WI38 (cell line): ENCODE results near the gene SLX4IP.

ENCODE experiments used
- H3K4me3 ChIP-seq: 2 replicates; pipeline ENCODE4 v1.5.1; 2011; ENCODE audit warnings: low read depth, mild to moderate bottlenecking, control low read depth, low read length
- TF ChIP-seq, protein P1 (sequence below): IDR thresholded peaks from 2 replicates; pipeline ENCODE4 v1.5.1; 2012; ENCODE audit warnings: low read depth, mild to moderate bottlenecking, control low read depth, low read length

The SLX4IP gene

GRCh38 chr20:10466855-10467254, 31.8 kb downstream of the SLX4IP start:
- TF ChIP-seq, protein P1, sequence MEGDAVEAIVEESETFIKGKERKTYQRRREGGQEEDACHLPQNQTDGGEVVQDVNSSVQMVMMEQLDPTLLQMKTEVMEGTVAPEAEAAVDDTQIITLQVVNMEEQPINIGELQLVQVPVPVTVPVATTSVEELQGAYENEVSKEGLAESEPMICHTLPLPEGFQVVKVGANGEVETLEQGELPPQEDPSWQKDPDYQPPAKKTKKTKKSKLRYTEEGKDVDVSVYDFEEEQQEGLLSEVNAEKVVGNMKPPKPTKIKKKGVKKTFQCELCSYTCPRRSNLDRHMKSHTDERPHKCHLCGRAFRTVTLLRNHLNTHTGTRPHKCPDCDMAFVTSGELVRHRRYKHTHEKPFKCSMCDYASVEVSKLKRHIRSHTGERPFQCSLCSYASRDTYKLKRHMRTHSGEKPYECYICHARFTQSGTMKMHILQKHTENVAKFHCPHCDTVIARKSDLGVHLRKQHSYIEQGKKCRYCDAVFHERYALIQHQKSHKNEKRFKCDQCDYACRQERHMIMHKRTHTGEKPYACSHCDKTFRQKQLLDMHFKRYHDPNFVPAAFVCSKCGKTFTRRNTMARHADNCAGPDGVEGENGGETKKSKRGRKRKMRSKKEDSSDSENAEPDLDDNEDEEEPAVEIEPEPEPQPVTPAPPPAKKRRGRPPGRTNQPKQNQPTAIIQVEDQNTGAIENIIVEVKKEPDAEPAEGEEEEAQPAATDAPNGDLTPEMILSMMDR: no peak
- H3K4me3 ChIP-seq: no peak overlapping the region

- no peak overlapping the region for H3K4me3 ChIP-seq
- TF ChIP-seq, protein P1: no peak
Observed at GRCh38 chr20:10467681-10468339, 32.7 kb downstream of the SLX4IP start.

GRCh38 chr20:10468340-10468845, 33.3 kb downstream of the SLX4IP start:
- TF ChIP-seq, protein P1: no peak
- H3K4me3 ChIP-seq: no peak overlapping the region

GRCh38 chr20:10469056-10469455, 34.0 kb downstream of the SLX4IP start:
- no peak overlapping the region for H3K4me3 ChIP-seq
- TF ChIP-seq, protein P1: no peak

- TF ChIP-seq, protein P1: peak; percentile 43
- no peak overlapping the region for H3K4me3 ChIP-seq
Observed at GRCh38 chr20:10469599-10469998, 34.5 kb downstream of the SLX4IP start.

GRCh38 chr20:10470276-10470675, 35.2 kb downstream of the SLX4IP start:
- no peak overlapping the region for H3K4me3 ChIP-seq
- TF ChIP-seq, protein P1: no peak

GRCh38 chr20:10472871-10473270, 37.8 kb downstream of the SLX4IP start:
- TF ChIP-seq, protein P1: no peak

More at GRCh38 chr20:10472871-10473270, 37.8 kb downstream of the SLX4IP start:
- no peak overlapping the region for H3K4me3 ChIP-seq
